ENCODE measurements around the gene ABHD17A. TPM values are rescaled to one million over a fixed set of nuclear protein-coding genes. Genes with fewer than 3 reads are reported as not detected.

Gene ABHD17A
- total RNA-seq, 2 donors from 2014 or later: 96.8 to 143 TPM

DNA sequence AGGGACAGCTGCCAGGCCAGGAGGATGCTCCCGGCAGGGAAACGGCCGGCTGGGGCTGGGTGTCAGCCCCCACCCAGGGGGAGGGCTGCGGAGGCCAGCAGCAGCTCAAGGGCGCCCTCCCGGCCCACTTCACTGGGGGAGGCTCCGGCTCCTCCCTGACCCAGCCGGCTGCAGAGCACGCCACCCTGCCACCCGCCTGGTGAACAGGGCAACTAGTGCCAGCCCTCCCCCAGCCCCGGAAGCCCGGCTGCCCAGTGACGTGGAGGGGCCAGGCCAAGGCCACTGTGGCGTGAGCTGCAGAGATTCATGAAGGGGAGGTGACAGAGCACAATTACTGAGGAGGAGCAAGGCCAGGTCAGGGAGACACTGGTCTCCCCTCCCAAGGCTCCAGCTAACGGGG, 51.8 kb downstream of the ABHD17A start:
- Histone ChIP-seq H3K36me3 (no peaks in the 10 kb centered on the region), H3K27me3 (replicated peaks; ENCODE audit: insufficient read depth) (no peaks in the 10 kb centered on the region), H3K4me1 (ENCODE audit: control insufficient read depth in 1 of 2, low read depth in 2 of 2) (peaks cover 0 to 9% of the 10 kb centered on the region in 2 donors), H3K27ac (no peak overlapping the region), H3K4me3 (no peak overlapping the region), H3K9me3 (no peaks in the 10 kb centered on the region)
- DNase-seq (ENCODE audit: low spot score) (no peak), ATAC-seq (ENCODE audit: insufficient number of reproducible peaks, low FRiP score, low read depth) (no peak)
- TF ChIP-seq, protein P1, sequence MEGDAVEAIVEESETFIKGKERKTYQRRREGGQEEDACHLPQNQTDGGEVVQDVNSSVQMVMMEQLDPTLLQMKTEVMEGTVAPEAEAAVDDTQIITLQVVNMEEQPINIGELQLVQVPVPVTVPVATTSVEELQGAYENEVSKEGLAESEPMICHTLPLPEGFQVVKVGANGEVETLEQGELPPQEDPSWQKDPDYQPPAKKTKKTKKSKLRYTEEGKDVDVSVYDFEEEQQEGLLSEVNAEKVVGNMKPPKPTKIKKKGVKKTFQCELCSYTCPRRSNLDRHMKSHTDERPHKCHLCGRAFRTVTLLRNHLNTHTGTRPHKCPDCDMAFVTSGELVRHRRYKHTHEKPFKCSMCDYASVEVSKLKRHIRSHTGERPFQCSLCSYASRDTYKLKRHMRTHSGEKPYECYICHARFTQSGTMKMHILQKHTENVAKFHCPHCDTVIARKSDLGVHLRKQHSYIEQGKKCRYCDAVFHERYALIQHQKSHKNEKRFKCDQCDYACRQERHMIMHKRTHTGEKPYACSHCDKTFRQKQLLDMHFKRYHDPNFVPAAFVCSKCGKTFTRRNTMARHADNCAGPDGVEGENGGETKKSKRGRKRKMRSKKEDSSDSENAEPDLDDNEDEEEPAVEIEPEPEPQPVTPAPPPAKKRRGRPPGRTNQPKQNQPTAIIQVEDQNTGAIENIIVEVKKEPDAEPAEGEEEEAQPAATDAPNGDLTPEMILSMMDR (IDR thresholded peaks at IDR 0.05): no peak

DNA sequence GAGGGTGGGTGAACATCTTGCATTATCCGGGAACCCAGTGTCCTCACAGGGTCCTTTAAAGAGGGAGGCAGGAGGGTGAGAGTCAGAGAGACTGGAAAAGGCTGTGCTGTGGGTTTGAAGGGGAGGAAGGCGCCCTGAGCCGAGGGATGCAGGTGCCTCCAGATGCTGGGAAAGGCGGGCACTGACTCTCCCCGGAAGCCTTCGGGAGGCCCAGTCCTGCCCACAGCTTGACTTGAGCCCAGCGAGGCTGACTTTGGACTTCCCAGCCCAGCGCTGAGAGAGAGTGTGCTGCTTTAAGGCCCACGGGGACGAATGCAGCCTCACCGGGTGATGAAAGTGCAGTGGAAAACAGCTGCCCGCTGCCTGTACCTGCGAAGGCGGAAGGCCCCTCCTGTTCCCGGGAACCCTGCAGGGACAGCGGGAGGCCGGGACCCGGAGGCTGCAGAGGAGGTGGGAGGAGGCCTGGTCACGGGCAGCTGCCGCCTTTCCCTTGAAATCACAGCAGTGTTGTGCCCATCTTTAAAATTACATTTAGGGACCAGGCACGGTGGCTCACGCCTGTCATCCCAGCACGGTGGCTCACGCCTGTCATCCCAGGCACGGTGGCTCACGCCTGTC, 53.1 kb downstream of the ABHD17A start:
- H3K4me1 ChIP-seq (ENCODE audit: control insufficient read depth in 1 of 2, low read depth in 2 of 2): peaks cover 0 to 1% of the 10 kb centered on the region in 2 donors
- DNase-seq (ENCODE audit: low spot score): no peak

DNA sequence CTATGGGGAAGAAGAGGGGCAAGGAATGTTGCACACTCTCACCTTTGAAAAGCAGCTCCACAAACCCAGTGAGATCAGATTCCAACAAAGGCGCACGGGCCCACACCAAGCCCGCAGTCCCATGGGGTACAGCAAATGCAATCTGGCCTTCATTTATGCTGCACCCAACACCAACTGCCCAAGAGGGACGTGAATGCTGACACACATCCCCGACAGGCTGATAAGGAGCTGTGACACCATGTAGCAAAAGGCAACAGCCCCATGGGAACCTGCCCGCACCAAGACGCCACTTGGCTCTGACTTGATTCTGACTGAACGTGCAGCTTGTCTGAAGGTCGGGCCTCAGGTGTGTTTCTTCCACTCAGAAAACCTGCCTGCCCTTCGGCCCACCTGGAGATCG, 54.3 kb downstream of the ABHD17A start:
- H3K27me3 ChIP-seq (replicated peaks; ENCODE audit: insufficient read depth): no peaks in the 10 kb centered on the region
- peaks cover 14% of the 10 kb centered on the region for H3K36me3 ChIP-seq
- H3K27ac ChIP-seq: no peak overlapping the region
- no peak overlapping the region for H3K4me3 ChIP-seq
- ATAC-seq (ENCODE audit: insufficient number of reproducible peaks, low FRiP score, low read depth) (no peak), DNase-seq (ENCODE audit: low spot score) (no peak)
- TF ChIP-seq, protein P1 (IDR thresholded peaks at IDR 0.05): no peak
- peaks cover 0 to under 1% of the 10 kb centered on the region in 2 donors for H3K4me1 ChIP-seq (ENCODE audit: control insufficient read depth in 1 of 2, low read depth in 2 of 2)
- no peaks in the 10 kb centered on the region for H3K9me3 ChIP-seq

More for the DNA sequence above, 53.1 kb downstream of the ABHD17A start:
- no peaks in the 10 kb centered on the region for H3K9me3 ChIP-seq
- H3K27ac ChIP-seq: no peak overlapping the region
- H3K36me3 ChIP-seq: peaks cover 13% of the 10 kb centered on the region
- no peak overlapping the region for H3K4me3 ChIP-seq
- no peak for ATAC-seq (ENCODE audit: insufficient number of reproducible peaks, low FRiP score, low read depth)
- H3K27me3 ChIP-seq (replicated peaks; ENCODE audit: insufficient read depth): no peaks in the 10 kb centered on the region
- TF ChIP-seq, protein P1 (IDR thresholded peaks at IDR 0.05): no peak

DNA sequence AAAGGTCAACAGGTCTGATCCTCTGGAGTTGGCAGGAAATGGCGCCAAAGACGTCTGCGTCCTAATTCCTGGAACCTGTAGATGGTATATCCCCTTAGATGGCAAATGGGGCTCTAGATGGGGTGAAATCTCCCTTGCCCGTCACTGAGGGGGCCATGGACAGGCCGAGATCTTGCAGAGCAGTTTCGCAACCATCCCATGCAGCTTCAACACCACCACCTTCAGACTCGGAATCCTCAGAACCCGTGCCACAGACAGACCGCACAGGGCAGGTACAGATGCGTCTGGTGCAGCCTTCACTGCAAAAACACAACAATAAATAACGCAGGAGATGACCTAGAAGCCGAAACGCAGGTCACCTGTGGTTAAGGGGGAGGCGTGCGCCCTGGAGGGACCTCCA, 54.7 kb downstream of the ABHD17A start:
- no peak overlapping the region for H3K4me3 ChIP-seq
- H3K27me3 ChIP-seq (replicated peaks; ENCODE audit: insufficient read depth): no peaks in the 10 kb centered on the region
- H3K27ac ChIP-seq: no peak overlapping the region
- ATAC-seq (ENCODE audit: insufficient number of reproducible peaks, low FRiP score, low read depth) (no peak), DNase-seq (ENCODE audit: low spot score) (no peak)
- H3K4me1 ChIP-seq (ENCODE audit: control insufficient read depth in 1 of 2, low read depth in 2 of 2): peaks cover 0 to 4% of the 10 kb centered on the region in 2 donors
- peaks cover 17% of the 10 kb centered on the region for H3K36me3 ChIP-seq
- H3K9me3 ChIP-seq: no peaks in the 10 kb centered on the region
- TF ChIP-seq, protein P1 (IDR thresholded peaks at IDR 0.05): no peak

DNA sequence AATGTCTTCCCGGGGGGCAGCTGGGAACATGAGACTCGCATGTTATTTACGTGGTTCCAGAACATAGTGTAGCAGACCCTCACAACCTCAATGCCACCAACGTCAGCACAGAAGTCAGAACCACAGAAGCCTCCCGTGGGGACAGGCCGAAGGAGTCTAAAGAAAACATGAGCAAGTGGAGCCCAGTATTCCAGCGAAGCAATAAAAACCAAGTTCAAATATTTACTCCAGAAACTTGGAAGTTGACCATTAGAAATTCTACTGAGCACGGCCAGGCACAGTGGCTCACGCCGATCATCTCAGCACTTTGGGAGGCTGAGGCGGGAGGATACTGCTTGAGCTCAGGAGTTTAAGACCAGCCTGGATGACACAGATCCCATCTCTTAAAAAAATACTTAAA, 55.3 kb downstream of the ABHD17A start:
- TF ChIP-seq, protein P1 (IDR thresholded peaks at IDR 0.05): no peak
- Histone ChIP-seq H3K4me3 (no peak overlapping the region), H3K9me3 (no peaks in the 10 kb centered on the region), H3K27me3 (replicated peaks; ENCODE audit: insufficient read depth) (no peaks in the 10 kb centered on the region), H3K4me1 (ENCODE audit: control insufficient read depth in 1 of 2, low read depth in 2 of 2) (peaks cover 0 to 4% of the 10 kb centered on the region in 2 donors), H3K36me3 (peaks cover 17% of the 10 kb centered on the region), H3K27ac (no peak overlapping the region)
- DNase-seq (ENCODE audit: low spot score) (no peak), ATAC-seq (ENCODE audit: insufficient number of reproducible peaks, low FRiP score, low read depth) (no peak)

Data from thoracic aorta (tissue), 2 donors.